ENCODE data around the gene UBE2J2.

Gene UBE2J2

DNA sequence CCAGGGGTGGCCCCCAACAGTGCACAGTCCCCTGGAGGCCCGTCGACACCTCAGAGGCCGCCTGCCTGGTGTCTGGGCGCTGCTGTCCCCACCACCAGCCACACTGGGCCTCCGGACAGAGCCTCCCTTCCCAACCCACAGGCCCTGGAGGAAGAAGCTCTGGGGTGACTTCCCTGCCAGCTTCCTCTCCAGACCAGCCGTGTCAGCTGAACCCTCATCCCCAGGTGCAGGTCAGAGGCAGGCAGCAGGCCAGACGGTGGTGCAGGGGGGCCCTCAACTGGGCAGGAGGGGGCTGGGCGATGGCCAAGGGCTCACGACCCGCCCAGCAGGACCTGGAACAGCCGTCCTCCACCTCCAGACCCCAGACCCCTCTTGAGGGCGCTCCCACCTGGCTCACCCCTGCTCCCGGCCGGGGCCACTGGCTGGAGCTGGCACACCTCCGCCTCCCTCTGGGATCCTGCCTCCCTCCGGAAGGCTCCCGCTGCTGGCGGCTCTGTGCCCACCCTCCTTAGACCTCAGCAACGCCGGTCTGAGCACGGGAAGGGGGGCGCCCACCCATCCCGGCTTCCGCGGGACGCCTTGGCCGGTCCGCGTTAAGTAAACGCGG lies 67.8 kb downstream of the UBE2J2 start:
- no peak overlapping the region for H3K4me3 ChIP-seq (ENCODE audit: control insufficient read depth, low read depth, low read length)
- no peak for DNase-seq (ENCODE audit: low read depth)
- TF ChIP-seq, protein P1, sequence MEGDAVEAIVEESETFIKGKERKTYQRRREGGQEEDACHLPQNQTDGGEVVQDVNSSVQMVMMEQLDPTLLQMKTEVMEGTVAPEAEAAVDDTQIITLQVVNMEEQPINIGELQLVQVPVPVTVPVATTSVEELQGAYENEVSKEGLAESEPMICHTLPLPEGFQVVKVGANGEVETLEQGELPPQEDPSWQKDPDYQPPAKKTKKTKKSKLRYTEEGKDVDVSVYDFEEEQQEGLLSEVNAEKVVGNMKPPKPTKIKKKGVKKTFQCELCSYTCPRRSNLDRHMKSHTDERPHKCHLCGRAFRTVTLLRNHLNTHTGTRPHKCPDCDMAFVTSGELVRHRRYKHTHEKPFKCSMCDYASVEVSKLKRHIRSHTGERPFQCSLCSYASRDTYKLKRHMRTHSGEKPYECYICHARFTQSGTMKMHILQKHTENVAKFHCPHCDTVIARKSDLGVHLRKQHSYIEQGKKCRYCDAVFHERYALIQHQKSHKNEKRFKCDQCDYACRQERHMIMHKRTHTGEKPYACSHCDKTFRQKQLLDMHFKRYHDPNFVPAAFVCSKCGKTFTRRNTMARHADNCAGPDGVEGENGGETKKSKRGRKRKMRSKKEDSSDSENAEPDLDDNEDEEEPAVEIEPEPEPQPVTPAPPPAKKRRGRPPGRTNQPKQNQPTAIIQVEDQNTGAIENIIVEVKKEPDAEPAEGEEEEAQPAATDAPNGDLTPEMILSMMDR (conservative IDR thresholded peaks at IDR 0.05; ENCODE audit: control insufficient read depth, insufficient read depth, low read depth, low read length), result no peak

DNA sequence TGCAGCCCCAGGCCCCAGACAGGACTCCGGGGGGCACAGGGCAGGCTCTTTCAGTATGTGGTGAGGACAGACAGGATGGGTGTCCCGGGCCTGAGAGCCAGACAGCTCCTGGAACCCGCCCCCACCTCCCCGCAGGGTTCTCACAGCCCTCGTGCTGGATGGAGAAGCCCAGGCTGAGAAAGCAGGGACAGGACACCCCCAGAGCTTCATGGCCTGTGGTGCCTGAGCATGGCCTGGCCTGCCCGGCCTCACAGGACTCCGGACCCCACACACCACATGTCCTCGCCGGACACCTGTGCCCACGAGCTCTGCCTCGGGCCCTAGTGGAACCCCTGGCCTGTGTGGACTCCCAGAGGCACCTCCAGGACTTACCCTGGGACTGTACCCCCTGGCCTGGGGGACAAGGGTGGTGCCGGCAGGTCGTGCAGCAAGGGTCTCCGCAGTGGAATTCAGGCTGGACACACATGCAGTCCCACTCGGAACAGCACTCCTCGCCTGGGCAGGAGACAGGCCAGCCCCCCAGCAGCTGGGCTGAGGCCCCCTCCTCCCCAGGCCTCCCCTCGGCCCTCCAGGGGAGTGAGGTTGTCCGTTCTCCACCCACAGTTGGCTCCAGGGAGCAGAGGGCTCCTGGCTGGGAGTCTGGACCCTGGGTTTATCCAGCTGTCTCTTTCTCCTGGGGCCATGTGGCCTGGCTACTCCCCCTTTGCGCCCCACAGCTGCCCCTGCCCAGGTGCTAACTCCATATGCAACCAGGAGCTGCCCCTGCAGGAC lies 68.5 kb downstream of the UBE2J2 start:
- H3K4me3 ChIP-seq (ENCODE audit: control insufficient read depth, low read depth, low read length), result no peak overlapping the region
- no peak for DNase-seq (ENCODE audit: low read depth)

DNA sequence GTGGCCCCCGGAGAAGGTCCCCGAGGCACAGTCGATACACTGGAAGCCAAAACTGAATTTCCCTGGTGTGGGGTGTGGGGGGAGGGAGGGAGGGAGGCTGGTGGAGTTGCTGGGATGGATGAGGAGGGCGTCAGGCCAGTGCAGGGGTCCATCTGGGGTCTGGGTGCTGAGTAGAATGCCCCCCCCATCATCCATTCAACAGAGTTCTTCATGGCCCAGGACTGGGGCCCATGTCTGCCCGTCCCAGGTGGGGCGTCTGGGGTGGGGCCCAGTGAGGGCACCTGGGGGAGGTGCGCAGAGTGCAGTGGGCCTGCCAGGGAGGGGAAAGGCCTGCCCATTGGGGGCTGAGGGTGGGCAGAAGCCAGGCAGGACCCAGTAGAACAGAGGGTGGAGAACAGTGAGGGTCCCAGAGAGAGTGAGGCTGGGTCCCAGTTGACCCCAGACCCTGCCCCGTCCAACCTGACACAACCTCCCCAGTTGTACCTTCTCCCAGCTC lies 69.2 kb downstream of the UBE2J2 start:
- no peak for DNase-seq (ENCODE audit: low read depth)
- no peak overlapping the region for H3K4me3 ChIP-seq (ENCODE audit: control insufficient read depth, low read depth, low read length)
- TF ChIP-seq, protein P1 (conservative IDR thresholded peaks at IDR 0.05; ENCODE audit: control insufficient read depth, insufficient read depth, low read depth, low read length), result no peak

More for the DNA sequence above, 68.5 kb downstream of the UBE2J2 start:
- TF ChIP-seq, protein P1 (conservative IDR thresholded peaks at IDR 0.05; ENCODE audit: control insufficient read depth, insufficient read depth, low read depth, low read length), result no peak

Data from fibroblast of mammary gland (primary cell).